Measurements from ENCODE around the gene CCDC12. TPM values are rescaled to one million over a fixed set of nuclear protein-coding genes. Genes with fewer than 3 reads are reported as not detected.

The CCDC12 gene
- total and polyA plus RNA-seq, 4 experiments from 2014 or later = 59.3 to 102 (median 73.0) TPM

- H3K4me3 Mint-ChIP-seq = no peak overlapping the region
- H3K4me1 ChIP-seq (ENCODE audit: insufficient read depth, low read length) = peaks cover 21% of the 10 kb centered on the region
Measured at GRCh38 chr3:47017504-47018268, 41.1 kb upstream of the CCDC12 start.

GRCh38 chr3:47016934-47017435 is 40.4 kb upstream of the CCDC12 start:
- H3K4me3 ChIP-seq (ENCODE audit: low read length in 2 of 2) = no peak overlapping the region
- Mint-ChIP-seq H3K4me3 (peak overlapping the region in 2 of 8 donors; percentile 5 to 30), H3K4me1 (peaks cover 24 to 52% (median 31%) of the 10 kb centered on the region in 4 donors), H3K36me3 (peaks cover 12 to 56% of the 10 kb centered on the region in 2 donors), H3K27ac (peak overlapping the region; percentile 73 to 91 (median 86)), H3K9me3 (no peaks in the 10 kb centered on the region), H3K27me3 (no peaks in the 10 kb centered on the region)
- intact Hi-C loops (cut with micrococcal nuclease) = no loop called here
- peaks cover 6% of the 10 kb centered on the region for H3K36me3 ChIP-seq (ENCODE audit: insufficient read depth, low read length)
- ChIA-PET POLR2A (ENCODE audit: partially characterized antibody) (interaction anchor here (1.6 kb wide), 1 partner anchor 30 kb away, joined by 3 read pairs; no protein-coding TSS in a partner anchor), CTCF (ENCODE audit: partially characterized antibody) (interaction anchor here (0.8 to 1.2 kb wide), 3 partner anchors 10 to 49 kb away, joined by 3 to 4 read pairs (median 3); no protein-coding TSS in a partner anchor)
- H3K27me3 ChIP-seq (ENCODE audit: insufficient read depth, low read length) = no peaks in the 10 kb centered on the region
- peak in 3 of 5 donors; percentile 17 to 57 (median 18) for DNase-seq
- peaks cover 21% of the 10 kb centered on the region for H3K4me1 ChIP-seq (ENCODE audit: insufficient read depth, low read length)
- H3K27ac ChIP-seq (ENCODE audit: low read depth, low read length) = peak overlapping the region; percentile 26
- H3K9me3 ChIP-seq (ENCODE audit: control insufficient read depth in 1 of 2, low read length in 2 of 2) = no peaks in the 10 kb centered on the region

More at GRCh38 chr3:47017504-47018268, 41.1 kb upstream of the CCDC12 start:
- Histone ChIP-seq H3K27ac (ENCODE audit: low read depth, low read length) (peak overlapping the region; percentile 26), H3K4me3 (ENCODE audit: low read length in 2 of 2) (no peak overlapping the region), H3K9me3 (ENCODE audit: control insufficient read depth in 1 of 2, low read length in 2 of 2) (no peaks in the 10 kb centered on the region), H3K27me3 (ENCODE audit: insufficient read depth, low read length) (no peaks in the 10 kb centered on the region), H3K36me3 (ENCODE audit: insufficient read depth, low read length) (peaks cover 6% of the 10 kb centered on the region)
- H3K4me1 Mint-ChIP-seq = peaks cover 24 to 52% (median 31%) of the 10 kb centered on the region in 4 donors
- DNase-seq = no peak
- CTCF ChIA-PET (ENCODE audit: partially characterized antibody) = interaction anchor here (0.8 to 1.2 kb wide), 2 partner anchors 10 to 50 kb away, joined by 3 to 4 read pairs; no protein-coding TSS in a partner anchor
- no peaks in the 10 kb centered on the region for H3K9me3 Mint-ChIP-seq
- no peaks in the 10 kb centered on the region for H3K27me3 Mint-ChIP-seq
- POLR2A ChIA-PET (ENCODE audit: partially characterized antibody) = interaction anchor here (1.6 kb wide), 1 partner anchor 30 kb away, joined by 3 read pairs; no protein-coding TSS in a partner anchor
- H3K36me3 Mint-ChIP-seq = peaks cover 12 to 58% of the 10 kb centered on the region in 2 donors
- H3K27ac Mint-ChIP-seq = peak overlapping the region; percentile 9 to 91 (median 79)
- intact Hi-C loops (cut with micrococcal nuclease) = no loop called here

- Mint-ChIP-seq H3K9me3 (no peaks in the 10 kb centered on the region), H3K36me3 (peaks cover 12 to 56% of the 10 kb centered on the region in 2 donors), H3K27me3 (no peaks in the 10 kb centered on the region), H3K4me1 (peaks cover 24 to 52% (median 32%) of the 10 kb centered on the region in 4 donors), H3K27ac (peak overlapping the region; percentile 63 to 91 (median 79)), H3K4me3 (no peak overlapping the region)
- Histone ChIP-seq H3K27ac (ENCODE audit: low read depth, low read length) (peak overlapping the region; percentile 26), H3K4me3 (ENCODE audit: low read length in 2 of 2) (no peak overlapping the region), H3K4me1 (ENCODE audit: insufficient read depth, low read length) (peaks cover 21% of the 10 kb centered on the region), H3K36me3 (ENCODE audit: insufficient read depth, low read length) (peaks cover 6% of the 10 kb centered on the region), H3K9me3 (ENCODE audit: control insufficient read depth in 1 of 2, low read length in 2 of 2) (no peaks in the 10 kb centered on the region), H3K27me3 (ENCODE audit: insufficient read depth, low read length) (no peaks in the 10 kb centered on the region)
- CTCF ChIA-PET (ENCODE audit: partially characterized antibody) = interaction anchor here (0.9 kb wide), 1 partner anchor 17 kb away, joined by 3 read pairs; no protein-coding TSS in a partner anchor
- DNase-seq = no peak
- intact Hi-C loops (cut with micrococcal nuclease) = no loop called here
- POLR2A ChIA-PET (ENCODE audit: partially characterized antibody) = interaction anchor here (1.6 kb wide), 1 partner anchor 29 kb away, joined by 3 read pairs; no protein-coding TSS in a partner anchor
Measured at GRCh38 chr3:47016086-47016933, 39.8 kb upstream of the CCDC12 start.

GRCh38 chr3:47015151-47015550 is 38.6 kb upstream of the CCDC12 start:
- H3K36me3 ChIP-seq (ENCODE audit: insufficient read depth, low read length) = peaks cover 6% of the 10 kb centered on the region
- no peak for DNase-seq
- peaks cover 12 to 63% of the 10 kb centered on the region in 2 donors for H3K36me3 Mint-ChIP-seq
- ChIA-PET POLR2A (ENCODE audit: partially characterized antibody) (no interaction called here), CTCF (ENCODE audit: partially characterized antibody) (no interaction called here)
- no peaks in the 10 kb centered on the region for H3K9me3 ChIP-seq (ENCODE audit: control insufficient read depth in 1 of 2, low read length in 2 of 2)
- H3K4me1 Mint-ChIP-seq = peaks cover 24 to 51% (median 33%) of the 10 kb centered on the region in 4 donors
- H3K4me3 Mint-ChIP-seq = no peak overlapping the region
- H3K4me3 ChIP-seq (ENCODE audit: low read length in 2 of 2) = no peak overlapping the region
- H3K27ac ChIP-seq (ENCODE audit: low read depth, low read length) = no peak overlapping the region
- H3K27me3 ChIP-seq (ENCODE audit: insufficient read depth, low read length) = no peaks in the 10 kb centered on the region
- peaks cover 0 to 3% (median 0%) of the 10 kb centered on the region in 8 donors for H3K9me3 Mint-ChIP-seq
- intact Hi-C loops (cut with micrococcal nuclease) = no loop called here
- no peaks in the 10 kb centered on the region for H3K27me3 Mint-ChIP-seq
- H3K27ac Mint-ChIP-seq = peak overlapping the region in 5 of 7 donors; percentile 7 to 86 (median 19)
- peaks cover 21% of the 10 kb centered on the region for H3K4me1 ChIP-seq (ENCODE audit: insufficient read depth, low read length)

GRCh38 chr3:47014036-47014435 is 37.5 kb upstream of the CCDC12 start:
- Histone ChIP-seq H3K27ac (ENCODE audit: low read depth, low read length) (no peak overlapping the region), H3K36me3 (ENCODE audit: insufficient read depth, low read length) (peaks cover under 1% of the 10 kb centered on the region), H3K4me3 (ENCODE audit: low read length in 2 of 2) (no peak overlapping the region), H3K27me3 (ENCODE audit: insufficient read depth, low read length) (no peaks in the 10 kb centered on the region), H3K4me1 (ENCODE audit: insufficient read depth, low read length) (peaks cover 21% of the 10 kb centered on the region), H3K9me3 (ENCODE audit: control insufficient read depth in 1 of 2, low read length in 2 of 2) (no peaks in the 10 kb centered on the region)
- Mint-ChIP-seq H3K4me1 (peaks cover 17 to 45% (median 29%) of the 10 kb centered on the region in 4 donors), H3K36me3 (peaks cover 6 to 54% of the 10 kb centered on the region in 2 donors), H3K4me3 (no peak overlapping the region), H3K9me3 (peaks cover 0 to 3% (median 0%) of the 10 kb centered on the region in 8 donors), H3K27ac (peak overlapping the region; percentile 60 to 90 (median 79)), H3K27me3 (no peaks in the 10 kb centered on the region)
- ChIA-PET CTCF (ENCODE audit: partially characterized antibody) (no interaction called here), POLR2A (ENCODE audit: partially characterized antibody) (no interaction called here)
- intact Hi-C loops (cut with micrococcal nuclease) = no loop called here
- no peak for DNase-seq

GRCh38 chr3:47013231-47013630 is 36.7 kb upstream of the CCDC12 start:
- peaks cover 0 to 3% (median 0%) of the 10 kb centered on the region in 8 donors for H3K9me3 Mint-ChIP-seq
- H3K4me3 Mint-ChIP-seq = no peak overlapping the region
- H3K4me1 ChIP-seq (ENCODE audit: insufficient read depth, low read length) = peaks cover 20% of the 10 kb centered on the region
- peaks cover 16 to 37% (median 25%) of the 10 kb centered on the region in 4 donors for H3K4me1 Mint-ChIP-seq
- peak overlapping the region in 6 of 7 donors; percentile 14 to 90 (median 70) for H3K27ac Mint-ChIP-seq
- H3K4me3 ChIP-seq (ENCODE audit: low read length in 2 of 2) = no peak overlapping the region
- H3K36me3 Mint-ChIP-seq = peaks cover 0 to 53% of the 10 kb centered on the region in 2 donors
- no peaks in the 10 kb centered on the region for H3K9me3 ChIP-seq (ENCODE audit: control insufficient read depth in 1 of 2, low read length in 2 of 2)
- H3K27ac ChIP-seq (ENCODE audit: low read depth, low read length) = no peak overlapping the region
- ChIA-PET CTCF (ENCODE audit: partially characterized antibody) (no interaction called here), POLR2A (ENCODE audit: partially characterized antibody) (interaction anchor here (1.2 kb wide), 1 partner anchor 25 kb away, joined by 4 read pairs; no protein-coding TSS in a partner anchor)
- no peak for DNase-seq
- no peaks in the 10 kb centered on the region for H3K27me3 ChIP-seq (ENCODE audit: insufficient read depth, low read length)
- H3K27me3 Mint-ChIP-seq = no peaks in the 10 kb centered on the region
- peaks cover 3% of the 10 kb centered on the region for H3K36me3 ChIP-seq (ENCODE audit: insufficient read depth, low read length)
- intact Hi-C loops (cut with micrococcal nuclease) = no loop called here
